Activated gamma-delta T cell treated with anti-CD3 and anti-CD28 coated beads, Interleukin-2, amount 50 U/mL, for 16 hours (primary cell): ENCODE measurements around the gene PODN.

Experiments used
- DNase-seq: peaks from one replicate; pipeline ENCODE4 v3.0.0-alpha.2; 2020; ENCODE audit warnings: low read depth

The PODN gene

GRCh38 chr1:53133261-53134041 lies 71.4 kb downstream of the PODN start:
- no peak for DNase-seq

- no peak for DNase-seq
These were observed 72.1 kb downstream of the PODN start for GRCh38 chr1:53134042-53134485.
